Coronary artery (tissue), 2 donors: Measurements from ENCODE around the gene CD52.

ENCODE experiments used
- DNase-seq: peaks from one replicate; pipeline ENCODE4 v3.0.0-alpha.2; 2017; ENCODE audit warnings: low spot score
- H3K27ac ChIP-seq, 2 donors: fragments of 200-600 bp; sonication (generic); one replicate each; pipeline ENCODE4 v1.5.1; 2016 to 2019
- H3K4me3 ChIP-seq: fragments of 200-600 bp; sonication (generic); 2 replicates; pipeline ENCODE4 v1.5.1; 2016; ENCODE audit warnings: mild to moderate bottlenecking, moderate library complexity
- CTCF ChIP-seq: fragments of 200-600 bp; sonication (generic); IDR thresholded peaks from one replicate; pipeline ENCODE4 v1.5.1; 2019; ENCODE audit warnings: antibody characterized with exemption

The CD52 gene

DNA sequence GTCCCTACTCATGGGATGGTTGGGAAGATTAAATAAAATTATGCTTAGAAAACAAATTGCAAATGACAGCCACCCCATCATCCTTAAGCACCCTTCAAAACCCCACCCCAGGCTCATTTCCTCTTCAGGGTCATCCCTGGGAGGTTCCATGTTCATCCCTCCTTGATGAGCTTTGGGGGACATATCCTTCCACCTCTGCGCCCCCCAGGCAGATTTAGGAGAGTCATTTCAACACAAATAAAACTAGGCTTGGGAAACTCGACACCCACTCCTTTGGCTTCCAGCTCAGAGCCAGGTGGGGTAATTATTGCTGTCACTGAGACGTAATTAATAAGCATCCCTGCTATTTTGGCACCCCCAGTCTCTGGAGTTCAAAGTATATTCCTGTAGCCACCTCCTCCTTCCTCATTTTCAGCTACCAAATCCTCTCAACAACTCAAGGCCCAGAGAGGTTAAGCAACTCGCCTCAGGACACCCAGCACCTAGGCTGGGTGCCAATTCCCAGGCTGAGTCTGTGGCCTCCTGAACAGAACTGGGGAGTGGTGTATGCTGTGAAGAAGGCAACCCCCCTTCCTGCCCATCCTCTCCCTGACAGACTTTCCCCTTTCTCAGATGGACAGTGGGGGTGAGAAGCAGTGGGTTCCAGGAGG, 35.6 kb downstream of the CD52 start:
- no peak overlapping the region for H3K4me3 ChIP-seq
- H3K27ac ChIP-seq, result no peak overlapping the region
- DNase-seq, result no peak
- TF ChIP-seq CTCF, result no peak

DNA sequence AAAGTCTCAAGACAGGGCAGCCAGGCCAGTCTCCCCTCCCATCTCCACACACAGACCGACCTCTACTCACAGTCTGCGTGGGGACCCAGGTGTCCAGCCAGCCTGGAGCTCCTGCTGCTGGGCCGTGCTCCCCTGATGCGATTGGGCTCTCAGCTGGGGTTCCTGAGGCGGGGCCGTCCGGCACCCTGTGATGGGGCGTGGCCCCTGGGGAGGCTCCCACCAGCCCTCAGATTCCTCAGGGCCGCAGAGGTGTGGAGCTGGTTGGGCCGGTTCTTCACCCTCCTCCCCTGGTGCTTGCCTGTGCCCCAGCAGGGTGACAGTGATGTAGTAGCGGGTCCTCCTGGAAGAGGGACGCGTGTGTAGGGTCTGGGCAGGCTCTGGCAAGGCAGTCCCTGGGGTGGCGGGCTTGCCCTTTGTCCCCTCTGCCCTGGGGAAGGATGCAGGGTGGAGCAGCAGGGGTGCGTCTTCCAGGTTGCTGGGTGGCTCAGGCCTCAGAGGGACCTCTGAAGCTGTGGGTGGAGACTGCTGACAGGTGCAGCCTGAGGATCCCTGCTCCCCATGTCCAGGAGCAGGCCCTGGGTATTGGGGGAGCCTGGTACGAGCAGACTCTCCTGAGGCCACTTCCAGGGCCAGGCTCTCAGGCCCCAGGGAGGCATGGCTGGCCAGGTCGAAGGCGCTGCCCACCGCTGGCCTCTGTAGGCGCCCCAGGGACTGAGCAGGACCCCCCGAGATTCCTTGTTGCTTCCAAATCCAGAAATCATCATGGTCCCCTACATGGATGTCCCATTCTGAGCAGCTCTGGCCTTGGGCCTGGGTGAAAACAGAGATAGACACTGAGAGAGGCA, 36.4 kb downstream of the CD52 start, which contains the start of gene CRYBG2:
Gene CRYBG2 (minus strand): TSS at position 155 of the 845 bp plus-strand sequence. CDS start 7,473 bp downstream, outside the sequence.
- peak; percentile 45 for DNase-seq
- TF ChIP-seq CTCF, result no peak
- Histone ChIP-seq H3K4me3 (no peak within 1 kb of the TSS), H3K27ac (no peak within 1 kb of the TSS)

DNA sequence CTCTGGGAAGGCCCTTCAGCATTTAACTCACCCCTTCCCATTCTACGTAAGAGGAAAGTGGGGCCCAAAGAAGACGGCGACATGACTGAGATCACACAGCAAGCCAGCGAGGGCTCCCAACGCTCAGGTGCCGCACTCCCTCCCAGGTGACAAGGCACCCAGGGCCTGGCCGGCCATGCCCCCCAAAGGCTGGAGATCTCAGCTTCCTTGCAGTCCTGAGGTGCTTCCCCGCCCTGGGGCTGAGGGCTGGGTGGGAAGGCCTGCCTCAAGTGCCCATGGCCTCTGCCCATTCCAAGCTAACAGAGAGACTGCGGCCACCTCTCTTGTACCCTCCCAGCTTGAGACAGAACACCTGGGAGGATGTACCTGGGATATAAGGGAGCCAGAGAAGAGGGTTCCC, 37.2 kb downstream of the CD52 start:
- Histone ChIP-seq H3K4me3 (no peak overlapping the region), H3K27ac (no peak overlapping the region)
- TF ChIP-seq CTCF, result no peak
- DNase-seq, result peak; percentile 69

DNA sequence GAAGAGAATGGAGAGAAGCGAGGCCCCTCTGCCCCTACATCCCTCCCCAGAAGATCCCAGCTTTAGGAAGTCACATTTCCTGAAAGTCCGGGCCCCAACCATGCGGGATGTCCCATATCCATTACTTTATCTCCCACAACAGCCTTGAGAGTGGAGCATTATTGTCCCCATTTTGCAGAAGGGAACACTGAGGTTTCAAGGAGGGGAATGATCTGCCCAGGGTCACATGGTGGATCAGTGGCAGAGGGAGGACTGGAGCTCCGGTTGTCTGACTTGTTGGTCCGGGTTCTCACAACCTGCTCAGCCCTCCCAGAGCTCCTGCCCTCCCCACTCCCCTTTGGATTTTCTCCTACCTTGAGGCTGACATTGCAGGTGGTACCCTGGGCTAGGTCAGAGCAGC, 38.3 kb downstream of the CD52 start:
- Histone ChIP-seq H3K4me3 (no peak overlapping the region), H3K27ac (no peak overlapping the region)
- no peak for TF ChIP-seq CTCF

DNA sequence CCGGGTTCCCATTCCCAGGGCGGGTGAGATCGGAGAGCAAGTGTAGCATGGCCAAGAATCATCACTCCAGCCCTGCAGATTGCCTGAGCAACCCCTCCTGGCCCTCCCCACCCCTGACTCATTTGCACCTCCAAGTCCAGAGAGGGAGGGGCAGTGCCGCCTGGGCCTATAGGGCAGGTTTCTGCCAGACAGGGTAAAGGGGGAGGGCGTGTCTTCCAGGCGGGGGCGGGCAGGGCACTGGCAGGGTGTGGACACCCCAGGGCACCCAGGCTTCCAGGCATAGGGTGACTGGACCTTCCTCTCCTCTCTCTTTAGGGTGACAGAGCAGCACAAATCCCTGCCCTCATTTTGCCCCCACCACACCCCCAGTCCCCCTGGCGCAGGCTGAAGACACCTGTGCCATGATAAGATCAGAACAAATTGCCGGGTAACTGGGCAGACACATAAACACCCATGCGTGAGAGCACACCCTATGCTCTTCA, 39.4 kb downstream of the CD52 start:
- no peak for TF ChIP-seq CTCF
- Histone ChIP-seq H3K4me3 (no peak overlapping the region), H3K27ac (no peak overlapping the region)
- DNase-seq, result peak; percentile 54

More for the DNA sequence above, 38.3 kb downstream of the CD52 start:
- no peak for DNase-seq

DNA sequence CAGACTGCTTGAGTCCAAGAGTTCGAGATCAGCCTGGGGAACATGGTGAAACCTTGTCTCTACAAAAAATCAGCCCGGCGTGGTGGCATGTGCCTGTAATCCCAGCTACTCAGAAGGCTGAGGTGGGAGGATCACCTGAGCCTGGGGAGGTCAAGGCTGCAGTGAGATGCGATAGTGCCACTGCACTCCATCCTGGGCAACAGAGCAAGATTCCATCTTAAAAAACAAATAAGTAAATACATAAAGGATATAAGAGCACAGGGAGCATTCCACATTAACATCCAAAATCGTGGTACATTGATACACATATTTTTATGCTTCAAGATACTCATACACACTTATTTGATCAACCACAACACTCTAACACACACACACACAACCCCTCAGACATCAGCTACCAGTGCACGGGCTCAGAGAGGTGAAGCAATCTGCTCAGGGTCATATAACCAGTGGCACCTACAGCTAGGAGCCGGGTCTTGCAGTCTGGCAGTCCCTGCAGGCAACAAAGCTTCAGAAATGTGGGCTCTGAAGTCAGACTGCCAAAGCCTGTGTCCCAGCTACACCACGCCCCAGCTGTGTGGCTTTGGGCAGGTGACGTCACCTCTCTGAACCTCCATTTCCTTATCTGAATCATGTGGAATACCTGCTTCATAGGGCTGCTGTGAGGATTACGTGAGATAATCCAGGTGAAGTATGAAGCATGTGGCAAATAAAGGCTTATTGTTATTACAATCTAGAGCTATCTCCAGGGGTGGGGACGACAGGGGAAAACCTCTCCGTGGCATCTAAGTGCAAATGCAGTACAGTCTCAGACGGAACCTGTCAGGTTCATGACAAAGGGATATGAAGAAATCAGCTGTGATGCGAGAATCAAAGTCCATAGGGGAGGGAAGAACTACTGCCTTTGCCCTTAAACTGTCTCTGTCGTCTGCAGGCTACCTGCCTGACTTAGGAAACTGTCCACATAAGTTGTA, 40.9 kb downstream of the CD52 start:
- no peak for TF ChIP-seq CTCF
- no peak overlapping the region for H3K27ac ChIP-seq
- H3K4me3 ChIP-seq, result no peak overlapping the region
- no peak for DNase-seq
